Measurements from ENCODE around the gene ZYG11A. TPM values are rescaled to one million over a fixed set of nuclear protein-coding genes. Genes with fewer than 3 reads are reported as not detected.
A peak's percentile ranks its signal among the peaks of the same experiment; 100 is the strongest.

Gene ZYG11A
- total RNA-seq, 2 experiments from 2014 or later = 0.11 to 0.16 TPM

- no peak for TF ChIP-seq CTCF (IDR thresholded peaks at IDR 0.05)
- no peaks in the 10 kb centered on the region for H3K27me3 Mint-ChIP-seq
- H3K9me3 Mint-ChIP-seq = no peaks in the 10 kb centered on the region
- no peak for DNase-seq
- Histone ChIP-seq H3K4me1 (ENCODE audit: insufficient read depth, low read length) (peaks cover 29% of the 10 kb centered on the region), H3K27me3 (ENCODE audit: control insufficient read depth in 1 of 2, insufficient read depth in 2 of 2, low read length in 2 of 2) (no peaks in the 10 kb centered on the region), H3K9me3 (ENCODE audit: control insufficient read depth in 1 of 2, insufficient read depth in 1 of 2, low read length in 2 of 2) (no peaks in the 10 kb centered on the region), H3K4me3 (ENCODE audit: low read length) (peak overlapping the region; percentile 85), H3K36me3 (ENCODE audit: insufficient read depth, low read length) (no peaks in the 10 kb centered on the region), H3K27ac (ENCODE audit: low read depth in 1 of 2, low read length in 2 of 2) (no peak overlapping the region)
- H3K4me3 Mint-ChIP-seq = peak overlapping the region; percentile 81
- H3K4me1 Mint-ChIP-seq (ENCODE audit: low read depth) = peaks cover 39% of the 10 kb centered on the region
- intact Hi-C loops (cut with DNase I, micrococcal nuclease) = loop anchor here (5.0 to 10.0 kb wide), 5 partner anchors 82 to 1128 kb away; partner anchors contain the start of genes MAGOH (in 1 of the 2), ORC1 (in 1 of the 2), PRPF38A (in 1 of the 2) and TCEANC2 (in 1 of the 2)
- ATAC-seq (ENCODE audit: poor library complexity) = no peak
- H3K27ac Mint-ChIP-seq = no peak overlapping the region
- POLR2A ChIA-PET = interaction anchor here (0.6 to 1.5 kb wide), 4 partner anchors 9 to 1047 kb away, joined by 3 to 11 read pairs (median 5); no protein-coding TSS in a partner anchor
- H3K36me3 Mint-ChIP-seq (ENCODE audit: low read depth) = peaks cover 4% of the 10 kb centered on the region
- CTCF ChIA-PET = no interaction called here
Observed at GRCh38 chr1:52926864-52927211, 84.3 kb downstream of the ZYG11A start.

- TF ChIP-seq CTCF (IDR thresholded peaks at IDR 0.05) = no peak
- Mint-ChIP-seq H3K9me3 (no peaks in the 10 kb centered on the region), H3K4me3 (peak within 1 kb of the TSS; percentile 81), H3K27me3 (no peaks in the 10 kb centered on the region), H3K27ac (peak within 1 kb of the TSS; percentile 38), H3K4me1 (ENCODE audit: low read depth) (peaks cover 38% of the 10 kb centered on the region), H3K36me3 (ENCODE audit: low read depth) (peaks cover 4% of the 10 kb centered on the region)
- Histone ChIP-seq H3K4me3 (ENCODE audit: low read length) (peak within 1 kb of the TSS; percentile 85), H3K27me3 (ENCODE audit: control insufficient read depth in 1 of 2, insufficient read depth in 2 of 2, low read length in 2 of 2) (no peaks in the 10 kb centered on the region), H3K4me1 (ENCODE audit: insufficient read depth, low read length) (peaks cover 23% of the 10 kb centered on the region), H3K9me3 (ENCODE audit: control insufficient read depth in 1 of 2, insufficient read depth in 1 of 2, low read length in 2 of 2) (no peaks in the 10 kb centered on the region), H3K36me3 (ENCODE audit: insufficient read depth, low read length) (no peaks in the 10 kb centered on the region), H3K27ac (ENCODE audit: low read depth in 1 of 2, low read length in 2 of 2) (no peak within 1 kb of the TSS)
- DNase-seq = peak; percentile 64 to 90 (median 79)
- intact Hi-C loops (cut with DNase I, micrococcal nuclease) = loop anchor here (5.0 to 10.0 kb wide), 5 partner anchors 83 to 1127 kb away; partner anchors contain the start of genes MAGOH (in 1 of the 2), ORC1 (in 1 of the 2), PRPF38A (in 1 of the 2) and TCEANC2 (in 1 of the 2)
- ChIA-PET CTCF (no interaction called here), POLR2A (interaction anchor here (0.6 to 1.5 kb wide), 6 partner anchors 10 to 1048 kb away, joined by 3 to 11 read pairs (median 3); no protein-coding TSS in a partner anchor)
- peak; percentile 96 for ATAC-seq (ENCODE audit: poor library complexity)
Observed at GRCh38 chr1:52927212-52928014, 84.9 kb downstream of the ZYG11A start, which contains the start of gene SCP2. TSS of gene SCP2 (plus strand) at chr1:52927276. CDS start at chr1:52927397, 121 bp downstream.

- Mint-ChIP-seq H3K27me3 (no peaks in the 10 kb centered on the region), H3K27ac (peak overlapping the region; percentile 38), H3K36me3 (ENCODE audit: low read depth) (peaks cover 4% of the 10 kb centered on the region), H3K4me3 (peak overlapping the region; percentile 81), H3K4me1 (ENCODE audit: low read depth) (peaks cover 38% of the 10 kb centered on the region), H3K9me3 (no peaks in the 10 kb centered on the region)
- ATAC-seq (ENCODE audit: poor library complexity) (peak; percentile 9), DNase-seq (no peak)
- Histone ChIP-seq H3K9me3 (ENCODE audit: control insufficient read depth in 1 of 2, insufficient read depth in 1 of 2, low read length in 2 of 2) (no peaks in the 10 kb centered on the region), H3K4me3 (ENCODE audit: low read length) (peak overlapping the region; percentile 85), H3K36me3 (ENCODE audit: insufficient read depth, low read length) (no peaks in the 10 kb centered on the region), H3K27me3 (ENCODE audit: control insufficient read depth in 1 of 2, insufficient read depth in 2 of 2, low read length in 2 of 2) (no peaks in the 10 kb centered on the region), H3K27ac (ENCODE audit: low read depth in 1 of 2, low read length in 2 of 2) (no peak overlapping the region), H3K4me1 (ENCODE audit: insufficient read depth, low read length) (peaks cover 22% of the 10 kb centered on the region)
- no peak for TF ChIP-seq CTCF (IDR thresholded peaks at IDR 0.05)
- intact Hi-C loops (cut with DNase I, micrococcal nuclease) = loop anchor here (5.0 to 10.0 kb wide), 5 partner anchors 83 to 1127 kb away; partner anchors contain the start of genes MAGOH (in 1 of the 2), ORC1 (in 1 of the 2), PRPF38A (in 1 of the 2) and TCEANC2 (in 1 of the 2)
- CTCF ChIA-PET = no interaction called here
- POLR2A ChIA-PET = interaction anchor here (0.8 to 1.5 kb wide), 4 partner anchors 10 to 86 kb away, joined by 3 to 11 read pairs (median 5); no protein-coding TSS in a partner anchor
Observed at GRCh38 chr1:52928015-52928404, 85.5 kb downstream of the ZYG11A start.
